GM19351 (cell line): ENCODE measurements around the gene CAMSAP3.

Experiments used
- ATAC-seq: cut with Tn5 transposase; IDR thresholded peaks from one replicate; pipeline ENCODE4 v1.9.1; 2021; ENCODE audit warnings: mild to moderate bottlenecking, moderate library complexity; ENCODE audit not compliant: unreplicated experiment

The CAMSAP3 gene

DNA sequence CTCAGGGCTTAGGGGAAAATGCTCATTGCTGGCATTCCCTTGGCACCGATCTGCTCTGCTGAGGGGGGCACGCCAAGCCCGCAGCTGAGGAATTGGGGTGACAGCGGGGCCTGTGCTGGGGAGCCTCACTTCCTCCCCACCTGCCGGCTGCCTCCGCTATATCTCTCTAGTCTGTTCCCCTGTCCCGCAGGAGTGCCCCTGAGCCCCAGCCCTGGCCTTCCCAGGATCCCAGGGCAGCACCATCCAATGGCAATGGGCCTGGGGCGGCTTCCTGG, 50.7 kb downstream of the CAMSAP3 start:
- ATAC-seq, result no peak

DNA sequence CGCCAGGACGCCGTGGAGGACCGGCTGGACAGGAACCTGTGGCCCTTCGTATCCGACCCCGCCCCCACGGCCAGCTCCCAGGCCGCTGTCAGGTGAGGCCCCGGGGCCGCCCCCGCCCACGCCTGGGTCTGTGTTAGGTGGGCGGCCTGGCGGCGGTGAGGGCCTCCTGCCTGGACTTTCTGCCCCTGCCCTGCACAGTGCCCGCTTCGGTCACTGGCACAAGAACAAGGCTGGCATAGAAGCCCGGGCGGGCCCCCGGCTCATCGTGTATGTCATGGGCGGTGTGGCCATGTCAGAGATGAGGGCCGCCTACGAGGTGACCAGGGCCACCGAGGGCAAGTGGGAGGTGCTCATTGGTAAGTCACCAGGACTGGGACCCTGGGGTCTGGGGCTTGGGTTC, 51.5 kb downstream of the CAMSAP3 start:
- no peak for ATAC-seq

DNA sequence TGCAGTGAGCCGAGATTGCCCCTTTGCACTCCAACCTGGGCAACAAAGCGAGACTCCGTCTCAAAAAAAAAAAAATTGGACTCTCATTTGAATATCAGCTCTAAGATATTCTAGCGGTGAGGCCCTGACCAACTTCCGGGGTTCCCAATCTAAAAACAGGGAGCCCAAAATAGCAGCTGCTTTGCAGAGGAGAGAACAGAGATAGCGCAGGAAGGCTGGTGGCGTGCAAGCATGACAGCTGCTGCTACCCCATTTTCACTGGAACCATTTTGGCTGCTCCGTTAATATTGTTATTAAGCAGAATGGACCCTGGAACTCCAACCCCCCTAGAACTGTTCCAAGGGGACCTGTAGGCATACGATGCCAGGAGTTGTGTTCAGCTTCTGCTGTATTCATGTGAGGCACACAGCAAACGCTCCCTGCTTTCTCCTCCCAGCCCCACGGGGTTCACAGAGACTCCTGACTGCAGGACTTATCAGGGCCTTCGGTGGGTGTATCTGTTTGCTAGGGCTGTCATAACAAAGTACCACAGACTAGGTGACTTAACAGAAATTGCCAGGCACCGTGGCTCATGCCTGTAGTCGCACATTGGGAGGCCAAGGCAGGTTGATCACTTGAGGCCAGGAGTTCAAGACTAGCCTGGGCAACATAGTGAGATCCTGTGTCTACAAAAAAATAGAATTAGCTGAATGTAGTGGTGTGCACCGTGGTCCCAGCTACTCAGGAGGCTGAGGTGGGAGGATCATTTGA, 52.8 kb downstream of the CAMSAP3 start:
- ATAC-seq, result no peak

DNA sequence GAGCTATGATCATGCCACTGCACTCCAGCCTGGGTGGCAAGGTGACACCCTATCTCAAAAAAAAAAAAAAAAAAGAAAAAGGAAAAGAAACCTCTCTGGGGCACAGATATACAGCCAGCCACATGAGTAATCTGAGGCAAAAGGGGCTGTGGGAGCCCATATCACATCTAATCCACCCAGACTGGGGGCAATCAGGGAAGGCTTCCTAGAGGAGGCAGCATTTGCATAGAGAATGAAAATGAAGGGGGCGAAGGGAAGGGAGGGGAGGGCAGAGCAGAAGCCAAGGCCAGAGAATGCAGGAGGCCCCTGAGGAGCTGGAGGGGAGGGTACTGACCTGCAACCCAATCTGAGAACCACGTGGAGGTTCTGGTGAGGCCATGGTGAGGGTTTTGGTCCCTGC, 54.5 kb downstream of the CAMSAP3 start:
- ATAC-seq, result no peak

DNA sequence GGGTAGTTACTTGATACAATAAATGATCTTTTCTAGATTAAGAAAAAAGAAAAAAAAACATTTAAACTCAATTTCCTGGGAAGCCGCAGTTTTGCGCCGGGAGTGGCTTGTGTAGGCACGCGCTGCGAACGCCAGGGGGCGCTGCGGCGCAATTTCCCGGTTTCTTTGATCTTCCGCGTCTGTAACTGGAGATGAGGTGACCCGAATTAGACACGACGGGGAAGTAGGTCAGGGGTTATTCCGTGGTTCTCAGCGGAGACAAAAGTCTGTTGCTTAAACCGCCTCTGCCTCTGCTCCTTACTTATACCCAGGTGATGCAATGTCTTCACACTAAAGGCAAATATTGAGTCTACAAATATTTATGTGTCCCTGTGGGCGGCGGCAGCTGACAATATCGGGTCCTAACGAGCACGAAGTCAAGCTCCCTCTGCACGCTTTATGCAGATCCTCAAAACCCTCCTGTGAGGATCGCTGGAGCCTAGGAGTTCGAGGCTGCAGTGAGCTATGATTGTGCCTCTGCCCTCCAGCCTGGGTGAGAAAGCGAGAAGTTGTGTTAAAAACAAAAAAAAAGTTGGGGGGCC, 56.5 kb downstream of the CAMSAP3 start:
- ATAC-seq, result no peak

DNA sequence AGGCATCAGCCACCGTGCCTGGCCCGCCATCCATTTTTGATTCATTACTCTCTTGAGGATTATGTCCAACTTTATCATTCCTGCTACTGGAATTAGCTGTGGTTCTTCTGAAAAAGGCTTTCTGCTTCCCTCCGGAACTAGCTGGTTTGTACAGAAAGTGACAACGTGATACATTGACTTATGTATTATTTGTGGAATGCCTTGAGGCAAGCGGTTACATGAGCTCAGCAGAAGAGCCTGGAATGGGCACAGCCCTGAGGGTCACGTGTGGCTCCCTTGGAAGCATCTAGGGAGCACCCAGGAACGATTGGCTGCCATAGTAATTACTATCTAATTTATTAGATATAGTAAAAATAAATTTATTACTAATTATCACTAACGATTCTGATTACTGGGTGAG, 58.7 kb downstream of the CAMSAP3 start:
- ATAC-seq, result no peak

DNA sequence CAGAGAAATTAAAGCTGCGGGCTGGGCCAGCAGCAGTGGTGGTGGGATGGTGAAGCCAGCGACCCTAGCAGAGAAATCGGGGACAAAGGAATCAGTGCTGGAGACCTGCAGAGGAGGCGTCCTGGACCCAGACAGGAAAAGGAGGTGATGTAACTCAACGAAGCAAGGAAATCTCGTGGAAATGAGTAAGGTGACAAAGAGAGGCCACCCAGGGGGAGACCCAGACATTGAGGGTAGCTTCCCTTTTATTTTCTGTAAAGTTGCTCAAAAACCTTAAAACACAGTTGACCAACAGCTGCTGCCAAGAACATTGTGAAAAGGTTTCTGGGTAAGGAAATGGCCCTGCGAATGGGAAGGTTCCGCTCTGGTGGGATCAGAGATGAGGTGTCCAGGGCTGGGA, 59.9 kb downstream of the CAMSAP3 start:
- ATAC-seq, result no peak

DNA sequence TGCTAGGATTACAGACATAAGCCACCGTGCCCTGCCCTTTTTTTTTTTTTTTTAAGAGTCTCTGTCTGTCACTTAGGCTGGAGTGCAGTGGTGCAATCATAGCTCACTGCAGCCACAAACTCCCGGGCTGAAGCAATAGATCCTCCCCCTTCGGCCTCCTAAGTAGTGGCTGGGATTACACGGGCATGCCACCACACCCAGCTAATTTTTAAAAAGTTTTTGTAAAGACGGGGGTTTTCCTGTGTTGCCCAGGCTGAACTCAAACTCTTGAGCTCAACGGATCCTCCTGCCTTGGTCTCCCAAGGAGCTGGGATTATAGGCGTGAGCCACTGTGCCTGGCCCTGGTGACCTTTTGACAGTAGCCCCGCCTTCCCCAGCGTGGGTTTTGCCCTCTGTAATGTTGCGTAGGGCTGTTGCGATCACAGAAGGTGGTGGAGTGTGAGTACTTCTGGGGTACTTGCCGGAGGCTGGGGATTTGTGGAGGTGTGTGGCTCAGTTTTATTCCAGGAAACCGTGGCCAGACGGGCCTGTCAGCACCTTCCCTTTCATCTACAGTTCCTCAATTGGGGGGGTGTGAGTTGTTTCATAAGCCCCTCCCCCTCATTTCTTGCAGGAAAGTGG, 61.6 kb downstream of the CAMSAP3 start:
- no peak for ATAC-seq

DNA sequence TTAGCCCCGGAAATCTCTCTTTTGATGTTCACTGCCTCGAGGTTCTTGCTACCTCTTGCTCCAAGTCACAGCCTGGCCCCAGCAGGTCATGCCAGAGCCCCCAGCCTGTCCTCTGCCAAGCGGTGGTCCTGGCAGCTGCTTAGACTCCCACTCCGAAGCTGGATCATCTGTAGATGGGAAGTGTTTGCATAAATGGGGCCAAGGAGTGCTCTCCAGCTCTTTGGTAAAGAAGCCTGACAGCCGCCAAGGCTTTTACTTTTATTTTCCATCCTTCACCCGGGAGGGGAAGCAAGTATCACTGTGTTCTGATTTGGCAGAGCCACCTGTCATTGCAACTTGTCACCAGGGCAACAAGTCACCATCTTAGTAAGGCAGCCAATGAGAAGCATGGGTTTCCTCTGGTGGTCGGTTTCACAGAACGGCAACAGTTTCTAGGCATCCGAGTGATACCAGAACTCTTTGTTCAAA, 62.6 kb downstream of the CAMSAP3 start:
- ATAC-seq, result peak; percentile 79

DNA sequence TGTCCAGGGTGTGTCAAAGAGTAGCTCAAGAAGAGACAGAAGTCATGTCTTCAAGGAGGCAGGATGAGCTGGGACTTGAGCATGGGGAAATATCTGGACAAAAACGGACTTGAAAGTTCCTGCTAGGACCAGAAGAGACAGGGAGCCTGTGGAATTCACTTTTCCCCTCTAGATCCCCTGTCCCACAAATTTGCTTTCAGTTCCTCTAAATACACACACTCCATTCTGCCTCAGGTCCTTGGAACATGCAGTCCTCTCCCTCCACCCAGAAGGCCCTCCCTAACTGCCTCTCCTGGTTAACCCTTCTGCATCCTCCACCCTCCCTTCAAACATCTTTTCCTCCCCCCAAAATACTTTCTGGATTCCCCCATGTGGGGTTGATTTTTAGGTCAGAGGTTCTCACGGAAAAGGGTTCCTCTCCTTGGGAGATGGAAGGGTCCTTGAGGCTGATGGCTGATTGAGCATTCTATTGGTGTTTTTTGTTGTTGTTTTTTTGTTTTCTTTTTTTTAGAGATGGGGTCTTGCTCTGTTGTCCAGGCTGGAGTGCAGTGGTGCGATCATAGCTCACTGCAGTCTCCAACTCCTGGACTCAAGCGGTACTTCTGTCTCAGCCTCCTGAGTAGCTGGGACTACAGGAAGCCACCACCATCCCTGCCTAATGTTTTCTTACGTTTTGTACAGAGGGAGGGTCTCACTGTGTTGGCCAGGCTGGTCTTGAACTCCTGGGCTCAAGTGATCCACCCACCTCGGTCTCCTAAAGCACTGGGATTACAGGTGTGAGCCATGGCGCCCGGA, 66.3 kb downstream of the CAMSAP3 start:
- no peak for ATAC-seq

DNA sequence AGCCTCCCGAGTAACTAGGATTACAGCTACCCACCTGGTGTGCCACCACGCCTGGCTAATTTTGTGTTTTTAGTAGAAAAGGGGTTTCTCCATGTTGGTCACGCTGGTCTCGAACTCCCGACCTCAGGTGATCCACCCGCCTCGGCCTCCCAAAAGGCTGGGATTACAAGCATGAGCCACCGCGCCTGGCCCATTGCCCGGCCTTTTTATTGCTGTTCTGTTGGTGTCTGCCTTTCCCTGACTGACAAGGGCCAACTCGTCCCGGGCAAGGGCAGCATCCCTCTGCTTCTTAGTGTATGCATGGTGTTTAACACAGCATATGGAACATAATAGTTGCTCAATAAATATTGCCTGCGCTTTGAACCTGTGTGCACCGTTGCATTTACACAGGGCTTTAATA, 67.0 kb downstream of the CAMSAP3 start:
- ATAC-seq, result no peak

DNA sequence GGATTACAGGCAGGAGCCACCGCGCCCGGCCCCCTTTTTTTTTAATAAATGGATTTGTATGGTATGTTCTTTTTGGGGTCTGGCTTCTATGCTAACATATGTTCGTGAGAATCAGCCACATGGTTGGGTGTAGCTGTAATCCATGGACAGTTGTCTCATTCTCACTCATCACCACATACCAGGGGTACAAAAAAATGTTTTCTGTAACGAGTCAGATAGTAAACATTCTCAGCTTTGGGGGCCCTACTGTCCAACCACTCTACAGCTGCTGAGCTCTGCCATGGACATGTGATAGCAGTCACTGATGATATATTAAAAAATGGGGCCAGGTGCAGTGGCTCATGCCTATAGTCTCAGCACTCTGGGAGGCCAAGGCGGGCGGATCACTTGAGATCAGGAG, 68.0 kb downstream of the CAMSAP3 start:
- ATAC-seq, result no peak

DNA sequence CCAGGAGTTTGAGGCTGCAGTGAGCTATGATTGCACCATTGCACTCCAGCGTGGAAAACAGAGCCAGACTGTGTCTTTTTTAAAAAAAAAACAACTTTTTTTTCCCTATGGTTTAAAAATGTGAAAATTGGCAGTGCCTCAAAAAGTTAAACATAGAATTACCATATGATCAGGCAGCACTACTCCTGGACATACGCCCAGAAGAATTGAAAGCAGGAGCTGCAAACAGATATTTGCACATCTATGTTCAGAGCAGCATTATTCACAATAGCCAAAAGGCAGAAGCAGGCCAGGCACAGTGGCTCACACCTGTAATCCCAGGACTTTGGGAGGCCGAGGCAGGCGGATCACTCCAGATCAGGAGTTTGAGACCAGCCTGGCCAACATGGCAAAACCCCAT, 69.4 kb downstream of the CAMSAP3 start:
- no peak for ATAC-seq
